Lower leg skin (tissue), 4 donors: Measurements from ENCODE around the gene DSTN. TPM values are rescaled to one million over a fixed set of nuclear protein-coding genes. Genes with fewer than 3 reads are reported as not detected.
A peak's percentile ranks its signal among the peaks of the same experiment; 100 is the strongest.

ENCODE experiments used
- DNase-seq, 2 donors: peaks; one replicate each; pipeline ENCODE4 v3.0.0-alpha.2; 2019; ENCODE audit warnings: low spot score in 2 of 2
- H3K4me3 ChIP-seq: fragments of 200-600 bp; sonication (generic); 2 replicates; pipeline ENCODE4 v1.5.1; 2017; ENCODE audit warnings: mild to moderate bottlenecking, low read depth; ENCODE audit not compliant: poor library complexity, severe bottlenecking
- POLR2A ChIP-seq, 2 donors: fragments of 450-650 bp; IDR thresholded peaks; one replicate each; pipeline ENCODE4 v1.6.1; 2016 to 2017; ENCODE audit warnings: antibody characterized with exemption in 2 of 2, mild to moderate bottlenecking in 1 of 2, moderate library complexity in 1 of 2
- WGBS, 2 donors: methylation state at CpG; one replicate each; pipeline ENCODE4 v1.1.5; 2018; 5-methylcytosine and 5-hydroxymethylcytosine counted together
- intact Hi-C: fragments of 100-400 bp; cut with DNase I; formaldehyde crosslinking; loops from one replicate; pipeline ENCODE4 v1.15.0; 2023; ENCODE audit warnings: low total_unique reads
- total RNA-seq, 4 donors: library from RNA; depleted of rRNA; stranded (reverse); fragments of >200 nt; gene quantifications; one replicate each; pipeline ENCODE4 v1.1.0, GENCODE V29; 2016
- TF ChIP-seq, protein P1 (sequence below), 3 donors: fragments of 450-650 bp; IDR thresholded peaks; one replicate each; pipeline ENCODE4 v1.5.1; 2016; ENCODE audit warnings: antibody characterized with exemption in 3 of 3, mild to moderate bottlenecking in 3 of 3, moderate library complexity in 2 of 3

DSTN gene
- total RNA-seq, 4 donors from 2014 or later = 237 to 335 (median 290) TPM

GRCh38 chr20:17611540-17612286 lies 41.8 kb downstream of the DSTN start:
- intact Hi-C loops = no loop called here

DNA sequence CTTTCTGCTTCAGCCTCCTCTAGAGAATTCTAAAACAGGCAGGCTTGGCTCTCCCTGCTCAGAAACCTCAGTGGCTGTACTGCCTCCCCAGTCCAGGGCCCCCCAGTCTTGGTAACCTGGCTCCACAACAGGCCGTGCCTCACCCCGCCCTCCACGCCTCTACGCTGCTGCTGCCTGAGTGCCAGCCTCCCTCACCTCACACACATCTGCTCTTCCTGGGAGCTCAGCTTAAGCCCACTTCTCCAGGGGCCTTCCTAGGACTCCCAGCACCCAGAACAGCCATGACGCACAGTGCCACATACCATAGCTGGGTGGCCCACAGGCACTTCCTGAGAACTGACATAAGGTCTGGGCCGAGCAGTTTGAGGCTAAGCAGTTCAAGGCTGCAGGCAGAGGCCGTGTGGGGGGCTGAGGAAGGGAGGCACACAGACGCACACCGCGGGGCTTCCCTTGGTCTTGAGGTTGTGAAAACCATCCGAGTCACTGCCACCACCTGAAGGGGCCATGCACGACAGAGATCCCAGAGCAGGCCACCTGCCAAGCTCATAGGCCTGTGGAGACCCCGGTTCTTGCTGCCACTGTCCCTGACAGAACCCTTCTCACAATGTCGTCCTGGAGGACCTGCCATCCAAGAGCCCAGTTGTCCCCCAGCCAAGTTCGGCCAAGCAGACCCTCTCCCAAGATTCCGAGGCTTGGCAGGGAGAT lies 42.6 kb downstream of the DSTN start:
- no peak overlapping the region for H3K4me3 ChIP-seq
- WGBS, 2 donors = 42 to 58% methylated on average over 15 to 16 of the region's 16 CpGs
- TF ChIP-seq, protein P1, sequence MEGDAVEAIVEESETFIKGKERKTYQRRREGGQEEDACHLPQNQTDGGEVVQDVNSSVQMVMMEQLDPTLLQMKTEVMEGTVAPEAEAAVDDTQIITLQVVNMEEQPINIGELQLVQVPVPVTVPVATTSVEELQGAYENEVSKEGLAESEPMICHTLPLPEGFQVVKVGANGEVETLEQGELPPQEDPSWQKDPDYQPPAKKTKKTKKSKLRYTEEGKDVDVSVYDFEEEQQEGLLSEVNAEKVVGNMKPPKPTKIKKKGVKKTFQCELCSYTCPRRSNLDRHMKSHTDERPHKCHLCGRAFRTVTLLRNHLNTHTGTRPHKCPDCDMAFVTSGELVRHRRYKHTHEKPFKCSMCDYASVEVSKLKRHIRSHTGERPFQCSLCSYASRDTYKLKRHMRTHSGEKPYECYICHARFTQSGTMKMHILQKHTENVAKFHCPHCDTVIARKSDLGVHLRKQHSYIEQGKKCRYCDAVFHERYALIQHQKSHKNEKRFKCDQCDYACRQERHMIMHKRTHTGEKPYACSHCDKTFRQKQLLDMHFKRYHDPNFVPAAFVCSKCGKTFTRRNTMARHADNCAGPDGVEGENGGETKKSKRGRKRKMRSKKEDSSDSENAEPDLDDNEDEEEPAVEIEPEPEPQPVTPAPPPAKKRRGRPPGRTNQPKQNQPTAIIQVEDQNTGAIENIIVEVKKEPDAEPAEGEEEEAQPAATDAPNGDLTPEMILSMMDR (IDR thresholded peaks at IDR 0.05) = no peak
- TF ChIP-seq POLR2A (IDR thresholded peaks at IDR 0.05) = no peak
- peak; percentile 19 to 88 for DNase-seq
- intact Hi-C loops = no loop called here

More at GRCh38 chr20:17611540-17612286, 41.8 kb downstream of the DSTN start:
- TF ChIP-seq POLR2A (IDR thresholded peaks at IDR 0.05) = no peak
- 57 to 64% methylated on average over 21 to 24 of the region's 26 CpGs for WGBS, 2 donors
- H3K4me3 ChIP-seq = no peak overlapping the region
- peak; percentile 18 to 87 for DNase-seq

DNA sequence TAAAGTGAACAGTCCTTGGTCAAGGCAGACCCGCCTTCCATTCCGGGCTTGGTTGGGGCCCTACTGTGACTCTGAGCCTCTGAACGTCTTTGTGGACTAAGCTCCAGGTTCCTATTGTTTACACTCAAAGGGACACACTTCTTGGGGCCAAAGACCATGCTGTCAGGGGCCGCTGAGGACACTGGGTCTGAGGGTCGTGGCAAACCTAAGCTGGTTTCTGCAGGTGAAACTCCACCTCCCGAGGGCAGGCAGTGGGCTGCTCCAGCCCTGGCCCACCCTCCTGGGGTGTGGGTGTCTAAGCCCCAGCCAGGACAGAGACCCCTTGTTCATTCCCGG lies 43.1 kb downstream of the DSTN start:
- intact Hi-C loops = no loop called here

GRCh38 chr20:17613328-17614175 lies 43.7 kb downstream of the DSTN start:
- 83 to 87% methylated on average over 32 to 40 of the region's 40 CpGs for WGBS, 2 donors
- peak; percentile 16 to 84 for DNase-seq
- intact Hi-C loops = no loop called here

More for the DNA sequence above, 43.1 kb downstream of the DSTN start:
- WGBS, 2 donors = 86% methylated on average over 7 of the region's 7 CpGs
- TF ChIP-seq POLR2A (IDR thresholded peaks at IDR 0.05) = no peak
- TF ChIP-seq, protein P1 (IDR thresholded peaks at IDR 0.05) = no peak
- H3K4me3 ChIP-seq = no peak overlapping the region
- peak in 1 of 2 donors; percentile 15 for DNase-seq

GRCh38 chr20:17614176-17614811 lies 44.4 kb downstream of the DSTN start:
- TF ChIP-seq, protein P1 (IDR thresholded peaks at IDR 0.05) = no peak
- no peak for TF ChIP-seq POLR2A (IDR thresholded peaks at IDR 0.05)
- intact Hi-C loops = no loop called here
- no peak overlapping the region for H3K4me3 ChIP-seq
- DNase-seq = peak; percentile 76 to 95
- WGBS, 2 donors = 32 to 33% methylated on average over 17 to 20 of the region's 20 CpGs

More at GRCh38 chr20:17613328-17614175, 43.7 kb downstream of the DSTN start:
- no peak overlapping the region for H3K4me3 ChIP-seq
- no peak for TF ChIP-seq POLR2A (IDR thresholded peaks at IDR 0.05)
- TF ChIP-seq, protein P1 (IDR thresholded peaks at IDR 0.05) = no peak
